HG03558 (cell line): ENCODE data around the gene IL31RA.
"Not testable (repeated sequence)": the region's sequence is repeated elsewhere in the genome, so short reads cannot be mapped to it uniquely, and the experiment has no call there.

Experiments
- ATAC-seq: cut with Tn5 transposase; IDR thresholded peaks from one replicate; pipeline ENCODE4 v1.9.1; 2021; ENCODE audit warnings: moderate number of reproducible peaks; ENCODE audit not compliant: unreplicated experiment; ENCODE audit errors: extremely low read depth

Gene IL31RA

GRCh38 chr5:55921617-55922016 lies 70.5 kb downstream of the IL31RA start:
- no peak for ATAC-seq

GRCh38 chr5:55923177-55923771 lies 72.1 kb downstream of the IL31RA start:
- no peak for ATAC-seq

- ATAC-seq: no peak
Measured at GRCh38 chr5:55923865-55924500, 72.8 kb downstream of the IL31RA start.

- no peak for ATAC-seq
Measured at GRCh38 chr5:55924744-55925143, 73.6 kb downstream of the IL31RA start.

- no peak for ATAC-seq
Measured at GRCh38 chr5:55925181-55925580, 74.0 kb downstream of the IL31RA start.

GRCh38 chr5:55925712-55926111 lies 74.6 kb downstream of the IL31RA start:
- ATAC-seq: no peak

- no peak for ATAC-seq
Measured at GRCh38 chr5:55926476-55926875, 75.3 kb downstream of the IL31RA start.

GRCh38 chr5:55927861-55928655 lies 76.9 kb downstream of the IL31RA start:
- ATAC-seq: no peak

GRCh38 chr5:55929020-55929799 lies 78.1 kb downstream of the IL31RA start:
- no peak for ATAC-seq

GRCh38 chr5:55932700-55933099 lies 81.5 kb downstream of the IL31RA start:
- no peak for ATAC-seq

- ATAC-seq: no peak
Measured at GRCh38 chr5:55933377-55934114, 82.4 kb downstream of the IL31RA start.

- ATAC-seq: no peak
Measured at GRCh38 chr5:55934115-55934613, 83.0 kb downstream of the IL31RA start.

- ATAC-seq: no peak
Measured at GRCh38 chr5:55934720-55935119, 83.6 kb downstream of the IL31RA start.

GRCh38 chr5:55935371-55935770 lies 84.2 kb downstream of the IL31RA start:
- no peak for ATAC-seq

GRCh38 chr5:55936100-55936693 lies 85.0 kb downstream of the IL31RA start:
- no peak for ATAC-seq

GRCh38 chr5:55937598-55937997 lies 86.4 kb downstream of the IL31RA start:
- ATAC-seq: not testable (repeated sequence)

GRCh38 chr5:55941154-55941553 lies 90.0 kb downstream of the IL31RA start:
- ATAC-seq: not testable (repeated sequence)

- ATAC-seq: no peak
Measured at GRCh38 chr5:55959208-55959607, 108.1 kb downstream of the IL31RA start.

- ATAC-seq: no peak
Measured at GRCh38 chr5:55960779-55961178, 109.6 kb downstream of the IL31RA start.
